GM12873 (cell line): ENCODE measurements around the gene MACROD1.

ENCODE experiments used
- CTCF ChIP-seq: IDR thresholded peaks from 2 replicates; pipeline ENCODE4 v1.5.1; 2012; ENCODE audit warnings: low read depth, mild to moderate bottlenecking, moderate library complexity, low read length, control low read depth; ENCODE audit not compliant: insufficient read depth; ENCODE audit errors: missing control alignments

Gene MACROD1

GRCh38 chr11:64129403-64129802 lies 36.5 kb downstream of the MACROD1 start:
- TF ChIP-seq CTCF, result no peak

- TF ChIP-seq CTCF, result no peak
Measured at GRCh38 chr11:64128255-64129006, 37.5 kb downstream of the MACROD1 start.

- TF ChIP-seq CTCF, result no peak
Measured at GRCh38 chr11:64127267-64128072, 38.4 kb downstream of the MACROD1 start.

- TF ChIP-seq CTCF, result no peak
Measured at GRCh38 chr11:64126796-64127195, 39.1 kb downstream of the MACROD1 start.

- TF ChIP-seq CTCF, result no peak
Measured at GRCh38 chr11:64126371-64126770, 39.5 kb downstream of the MACROD1 start.

- no peak for TF ChIP-seq CTCF
Measured at GRCh38 chr11:64125676-64126075, 40.2 kb downstream of the MACROD1 start.

GRCh38 chr11:64124147-64124546 lies 41.8 kb downstream of the MACROD1 start:
- no peak for TF ChIP-seq CTCF
